ENCODE data around the gene DYNLT4.
"Not testable (repeated sequence)": the region's sequence is repeated elsewhere in the genome, so short reads cannot be mapped to it uniquely, and the experiment has no call there.

Gene DYNLT4

DNA sequence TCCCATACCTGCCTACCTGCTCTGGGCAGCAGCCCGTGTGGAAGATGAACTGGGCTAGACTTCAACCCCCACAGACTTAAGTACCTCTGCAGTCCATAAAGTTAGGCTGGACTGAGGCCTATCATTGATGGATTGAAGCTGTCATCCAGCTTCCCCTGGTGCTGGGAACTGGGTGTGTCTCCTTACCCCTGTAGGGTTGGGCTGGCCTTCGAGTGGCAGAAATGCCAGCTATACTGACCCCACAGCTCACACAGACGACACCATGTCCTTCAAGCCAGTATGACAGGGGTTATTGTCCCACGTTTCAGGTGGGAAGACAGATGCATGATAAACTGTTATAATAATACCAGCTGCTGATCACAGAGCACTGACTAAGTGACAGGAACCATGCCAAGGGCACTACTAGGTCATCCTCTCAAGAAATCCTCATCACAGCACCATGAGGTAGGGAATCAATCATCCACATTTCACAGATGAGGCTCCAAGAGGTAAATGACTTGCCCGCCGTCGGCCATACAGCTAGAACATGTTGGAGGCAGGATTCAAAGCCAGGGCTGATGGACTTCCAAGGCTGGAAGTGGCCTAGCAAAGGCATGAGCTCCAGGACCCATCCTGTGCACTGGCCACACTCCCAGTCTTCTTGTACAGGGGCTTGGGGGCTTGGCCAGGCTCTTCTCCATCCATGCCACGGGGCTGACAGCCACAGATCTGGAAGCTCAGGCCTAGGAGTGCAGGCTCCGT is 18.9 kb downstream of the DYNLT4 start, which contains the start of gene BEST4:
BEST4 (minus strand) TSS at position 51 of the 741 bp plus-strand sequence. CDS start 465 bp downstream, outside the sequence.
- DNase-seq (ENCODE audit: low spot score) = no peak

DNA sequence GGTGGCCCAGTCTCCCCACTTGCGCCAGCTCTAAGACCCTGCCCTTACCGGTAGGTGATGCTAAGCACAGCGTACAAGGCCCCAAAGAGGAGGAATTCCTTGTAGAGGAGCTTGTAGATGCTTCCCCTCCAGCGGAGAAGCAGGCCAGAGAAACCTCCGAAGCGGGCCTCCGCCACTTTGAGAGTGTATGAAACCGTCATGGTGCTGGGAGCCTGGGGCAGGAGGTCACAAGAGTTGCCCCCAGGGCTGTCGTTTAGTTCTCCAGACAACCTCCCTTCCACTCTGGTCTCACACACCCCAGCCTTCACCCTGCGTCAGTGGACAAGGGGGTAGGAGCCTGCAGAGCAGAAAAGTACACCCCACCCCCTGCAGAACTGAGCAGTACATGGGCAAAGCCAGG is 19.6 kb downstream of the DYNLT4 start:
- DNase-seq (ENCODE audit: low spot score) = no peak

DNA sequence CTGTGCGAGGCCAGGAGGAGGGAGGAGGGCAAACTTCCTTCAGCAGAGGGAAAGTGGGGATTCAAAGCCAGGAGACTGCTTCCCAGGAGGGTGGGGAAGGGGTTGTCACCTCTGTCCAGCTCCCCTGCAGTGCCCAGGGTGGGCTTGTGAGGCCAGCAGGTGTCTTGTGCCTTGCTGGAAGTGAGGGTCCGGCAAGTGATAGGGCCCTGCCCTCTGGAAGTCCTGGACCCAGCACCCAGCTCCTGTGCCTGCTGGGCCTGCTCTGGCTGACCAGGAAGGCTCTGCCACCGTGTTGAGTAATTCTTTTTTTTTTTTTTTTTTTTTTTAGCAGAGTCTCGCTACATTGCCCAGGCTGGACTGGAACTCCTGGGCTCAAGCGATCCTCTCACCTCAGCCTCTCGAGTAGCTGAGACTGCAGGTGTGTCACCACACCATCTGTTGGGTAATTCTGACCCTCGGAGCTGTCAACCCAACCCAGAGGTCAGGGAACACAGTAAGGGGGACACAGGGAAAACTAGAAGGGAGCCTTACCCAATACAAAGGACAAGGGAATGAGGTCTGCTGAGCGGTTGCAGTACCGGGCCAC is 20.2 kb downstream of the DYNLT4 start:
- no peak for DNase-seq (ENCODE audit: low spot score)

- DNase-seq (ENCODE audit: low spot score) = no peak
Measured at GRCh38 chr1:44786138-44786840, 20.9 kb downstream of the DYNLT4 start.

DNA sequence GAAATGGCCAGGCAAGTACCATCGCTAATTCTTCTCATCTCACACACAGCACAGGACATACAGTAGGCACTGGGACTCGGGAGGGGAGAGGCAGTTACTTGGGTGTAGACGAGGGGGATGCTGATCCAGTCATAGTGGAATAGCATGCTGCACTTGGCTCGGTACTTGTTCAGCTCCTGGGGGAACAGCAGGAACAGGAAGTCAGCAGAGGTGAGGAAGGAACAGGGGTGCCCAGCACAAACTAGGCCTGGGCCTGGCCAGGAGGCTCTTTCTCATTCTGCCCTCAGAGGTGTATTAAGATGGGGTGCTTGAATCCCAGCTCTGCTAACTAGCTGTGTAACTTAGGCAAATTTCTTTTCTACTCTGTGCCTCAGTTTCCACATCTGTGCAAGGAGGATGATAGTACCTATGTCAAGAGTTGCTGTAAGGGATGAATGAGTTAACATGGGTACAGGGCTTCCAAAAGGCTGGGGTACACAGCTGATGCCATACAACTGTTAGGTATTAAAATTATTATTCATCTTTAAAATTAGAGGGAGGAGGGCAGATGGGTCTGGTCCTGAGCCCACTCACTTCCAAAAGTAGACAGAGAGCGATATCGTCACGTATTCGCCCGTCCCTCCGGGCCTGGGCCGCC is 21.5 kb downstream of the DYNLT4 start:
- no peak for DNase-seq (ENCODE audit: low spot score)

DNA sequence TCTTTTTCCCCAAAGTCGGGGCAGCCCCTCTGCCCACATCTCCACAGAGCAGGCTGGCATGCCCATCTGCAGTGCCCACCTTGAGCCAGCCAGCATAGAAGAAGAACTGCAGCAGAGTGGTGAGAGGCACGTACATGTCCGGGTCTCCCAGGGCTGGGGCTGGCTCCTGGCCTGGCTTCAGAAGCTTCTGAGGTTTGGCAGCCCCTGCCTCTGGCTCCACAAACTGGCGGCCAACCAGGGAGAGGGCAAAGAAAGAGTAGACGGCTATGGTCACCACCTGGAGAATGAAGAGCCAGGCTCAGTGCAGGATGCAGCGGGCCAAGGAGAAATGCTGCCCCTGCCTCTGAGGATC is 22.1 kb downstream of the DYNLT4 start:
- no peak for DNase-seq (ENCODE audit: low spot score)

- no peak for DNase-seq (ENCODE audit: low spot score)
Measured at GRCh38 chr1:44784094-44785028, 22.8 kb downstream of the DYNLT4 start.

DNA sequence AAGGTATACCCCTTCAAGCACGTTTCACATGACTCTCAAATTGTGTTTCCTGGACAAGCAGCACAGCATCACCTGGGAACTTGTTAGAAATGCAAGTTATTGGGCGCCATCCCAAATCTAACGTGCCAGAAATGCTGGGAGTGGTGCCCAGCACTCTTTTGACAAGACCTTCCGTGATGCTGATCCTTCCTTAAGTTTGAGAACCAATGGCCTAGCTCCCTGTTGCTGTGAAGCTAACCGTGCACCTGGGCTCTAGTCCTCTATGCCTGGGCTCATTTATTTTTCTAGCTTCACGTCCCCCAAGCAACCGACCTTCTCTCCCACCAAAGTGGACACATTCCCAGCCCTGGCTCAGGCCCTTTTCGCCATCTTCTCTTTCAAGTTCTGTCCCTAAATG is 23.5 kb downstream of the DYNLT4 start:
- no peak for DNase-seq (ENCODE audit: low spot score)

DNA sequence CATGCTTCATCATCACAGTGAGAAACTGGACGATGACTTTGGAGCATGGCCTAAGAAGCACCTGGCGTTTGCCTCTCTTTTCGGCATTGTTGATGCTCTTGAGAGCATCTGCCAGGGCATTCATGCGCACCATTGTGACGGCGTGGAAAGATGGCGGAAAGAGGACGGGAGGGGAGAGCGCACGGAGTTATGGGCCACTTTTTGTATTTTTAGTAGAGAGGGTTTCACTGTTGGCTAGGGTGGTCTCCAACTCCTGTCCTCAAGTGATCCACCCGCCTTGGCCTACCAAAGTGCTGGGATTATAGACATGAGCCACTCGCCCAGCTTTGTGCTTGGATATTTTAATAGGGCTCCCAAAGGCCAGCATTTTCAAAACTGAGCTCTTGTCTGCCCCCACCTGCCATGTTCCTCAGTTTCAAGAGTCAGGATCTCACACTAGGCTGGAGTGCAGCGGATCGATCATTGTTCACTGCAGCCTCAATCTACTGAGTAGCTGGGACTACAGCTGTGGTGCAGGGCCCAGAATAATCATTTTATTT is 26.5 kb downstream of the DYNLT4 start:
- no peak for DNase-seq (ENCODE audit: low spot score)

- DNase-seq (ENCODE audit: low spot score) = no peak
Measured at GRCh38 chr1:44778705-44779576, 28.2 kb downstream of the DYNLT4 start.

- DNase-seq (ENCODE audit: low spot score) = no peak
Measured at GRCh38 chr1:44777969-44778635, 29.0 kb downstream of the DYNLT4 start.

GRCh38 chr1:44777547-44777946 is 29.6 kb downstream of the DYNLT4 start:
- DNase-seq (ENCODE audit: low spot score) = no peak

- no peak for DNase-seq (ENCODE audit: low spot score)
Measured at GRCh38 chr1:44776730-44777068, 30.5 kb downstream of the DYNLT4 start.

DNA sequence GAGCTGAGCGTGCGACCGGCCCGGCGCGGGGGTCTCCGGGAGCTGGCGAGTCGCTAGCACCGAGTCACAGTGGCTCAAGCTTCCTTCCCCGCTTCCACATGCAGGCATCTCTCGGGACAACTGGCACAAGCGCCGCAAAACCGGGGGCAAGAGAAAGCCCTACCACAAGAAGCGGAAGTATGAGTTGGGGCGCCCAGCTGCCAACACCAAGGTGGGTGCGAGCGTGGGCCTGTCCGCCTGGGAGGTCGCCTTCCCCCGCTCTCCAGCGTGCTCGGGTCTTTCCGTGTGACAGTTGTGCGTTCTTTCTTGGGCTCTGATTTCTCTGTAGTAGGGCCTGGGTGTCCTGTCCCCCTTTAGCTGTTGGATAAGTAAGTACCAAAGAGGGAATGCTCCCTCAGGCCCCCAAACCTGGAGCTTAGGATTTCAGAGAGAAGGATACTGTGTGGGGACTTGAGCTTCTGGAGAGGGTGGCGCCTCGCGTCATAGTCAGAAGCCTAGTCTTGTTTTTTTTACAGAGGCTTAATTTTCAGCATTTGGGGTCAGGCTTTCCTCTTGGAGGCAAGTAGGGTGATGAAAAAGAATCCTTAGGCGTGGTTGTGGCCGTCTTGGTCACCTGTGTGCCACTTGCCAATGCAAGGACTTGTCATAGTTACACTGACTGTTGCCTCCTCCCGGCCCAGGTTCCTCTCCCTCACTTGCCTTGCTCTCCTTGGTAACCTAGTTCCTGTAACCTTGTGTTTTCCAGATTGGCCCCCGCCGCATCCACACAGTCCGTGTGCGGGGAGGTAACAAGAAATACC is 31.0 kb downstream of the DYNLT4 start:
- DNase-seq (ENCODE audit: low spot score) = peak; percentile 26

- DNase-seq (ENCODE audit: low spot score) = peak; percentile 92
Measured at GRCh38 chr1:44775078-44775929, 31.8 kb downstream of the DYNLT4 start, which contains the start of gene RPS8. Gene RPS8, plus strand, starts transcription at chr1:44775540. Its CDS starts 57 bp downstream, at chr1:44775597.

DNA sequence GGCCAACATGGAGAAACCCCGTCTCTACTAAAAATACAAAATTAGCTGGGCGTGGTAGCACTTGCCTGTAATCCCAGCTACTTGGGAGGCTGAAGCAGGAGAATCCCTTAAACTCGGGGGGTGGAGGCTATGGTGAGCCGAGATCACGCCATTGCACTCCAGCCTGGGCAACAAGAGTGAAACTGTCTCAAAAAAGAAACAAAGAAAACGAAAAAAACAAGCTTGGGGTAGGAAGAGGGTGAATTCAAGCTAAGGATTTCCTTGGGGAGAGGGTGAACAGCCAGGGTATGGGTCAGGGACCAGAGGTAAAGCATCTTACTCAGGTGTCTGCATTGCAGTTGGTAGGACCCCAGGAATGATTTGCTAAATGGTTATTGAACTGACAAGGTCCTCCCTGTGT is 40.7 kb downstream of the DYNLT4 start:
- not testable (repeated sequence) for DNase-seq (ENCODE audit: low spot score)

GRCh38 chr1:44760876-44761275 is 46.3 kb downstream of the DYNLT4 start:
- no peak for DNase-seq (ENCODE audit: low spot score)

DNA sequence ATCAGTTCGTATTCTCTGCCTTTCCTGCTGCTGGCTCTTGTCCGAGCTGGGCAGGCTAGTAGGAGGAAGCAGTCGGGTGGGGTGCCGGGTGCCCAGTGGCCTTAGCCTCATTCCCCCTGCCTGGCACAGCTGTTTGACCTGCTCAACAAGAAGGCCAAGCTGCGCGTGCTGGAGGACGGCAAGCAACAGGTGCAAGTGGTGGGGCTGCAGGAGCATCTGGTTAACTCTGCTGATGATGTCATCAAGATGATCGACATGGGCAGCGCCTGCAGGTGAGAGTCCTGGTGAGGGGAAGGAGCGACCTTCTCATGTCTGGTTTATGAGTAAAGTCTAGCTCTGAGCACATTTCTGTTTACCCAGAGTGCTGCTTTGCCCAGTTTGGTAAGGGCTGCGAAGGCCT is 48.1 kb downstream of the DYNLT4 start:
- no peak for DNase-seq (ENCODE audit: low spot score)

Measured in globus pallidus (tissue), 1 donor.